Panc1 (cell line): Measurements from ENCODE around the gene CREB5. TPM values are rescaled to one million over a fixed set of nuclear protein-coding genes. Genes with fewer than 3 reads are reported as not detected.

Experiments
- ATAC-seq: fragments of 200-7000 bp; cut with Tn5 transposase; 2 replicates; pipeline ENCODE4 v1.9.1; 2020; ENCODE audit warnings: mild to moderate bottlenecking, moderate library complexity
- BruUV-seq: library from RNA; stranded (reverse); fragments of 400-500 nt; replicated peaks from 2 replicates; lab custom pipeline; 2021; lab: Mats Ljungman, UMichigan
- CTCF ChIA-PET: fragments of 300-600 bp; sonication (Branson Sonifier 250); formaldehyde crosslinking; loops from one replicate; lab custom pipeline; 2022; ENCODE audit warnings: antibody characterized with exemption; lab: Charles Lee
- POLR2A ChIA-PET: fragments of 300-600 bp; sonication (Branson Sonifier 250); formaldehyde crosslinking; loops from one replicate; lab custom pipeline; 2022; ENCODE audit warnings: antibody characterized with exemption; lab: Charles Lee
- DNase-seq: peaks from one replicate; pipeline ENCODE4 v3.0.0-alpha.2; 2010; ENCODE audit warnings: low read depth, low spot score
- H3K27ac ChIP-seq: 2 replicates; pipeline ENCODE4 v1.5.1; 2011; ENCODE audit warnings: mild to moderate bottlenecking, low read length, inconsistent platforms
- H3K27me3 ChIP-seq: fragments of 200-500 bp; sonication (Bioruptor generic); 2 replicates; pipeline ENCODE4 v1.6.0; 2014; ENCODE audit warnings: low read length, inconsistent platforms; ENCODE audit not compliant: control insufficient read depth, insufficient read depth
- H3K36me3 ChIP-seq: fragments of 200-500 bp; sonication (Bioruptor generic); 2 replicates; pipeline ENCODE4 v1.5.1; 2014; ENCODE audit warnings: inconsistent platforms, mild to moderate bottlenecking, low read length, moderate library complexity; ENCODE audit not compliant: control insufficient read depth, insufficient read depth
- H3K4me1 ChIP-seq: 2 replicates; pipeline ENCODE4 v1.5.1; 2011; ENCODE audit warnings: inconsistent platforms, mild to moderate bottlenecking, low read length, moderate library complexity; ENCODE audit not compliant: control insufficient read depth, insufficient read depth
- H3K4me3 ChIP-seq, 2 experiments: 2 replicates each; pipeline ENCODE4 v1.5.1; 2011 to 2012; ENCODE audit warnings: low read depth in 2 of 2, low read length in 2 of 2, mild to moderate bottlenecking in 2 of 2, inconsistent platforms in 1 of 2, moderate library complexity in 1 of 2
- H3K9me3 ChIP-seq: fragments of 200-500 bp; sonication (Bioruptor generic); 2 replicates; pipeline ENCODE4 v1.5.1; 2014; ENCODE audit warnings: low read depth, mild to moderate bottlenecking, inconsistent platforms, low read length, moderate library complexity; ENCODE audit not compliant: control insufficient read depth, insufficient read depth
- POLR2AphosphoS5 ChIP-seq: IDR thresholded peaks from 2 replicates; pipeline ENCODE4 v1.6.1; 2012; ENCODE audit warnings: mild to moderate bottlenecking, low read depth, low read length, moderate library complexity
- SIN3A ChIP-seq: IDR thresholded peaks from 2 replicates; pipeline ENCODE4 v1.6.1; 2012; ENCODE audit warnings: low read depth, mild to moderate bottlenecking, low read length, moderate library complexity, borderline replicate concordance; ENCODE audit not compliant: insufficient read depth
- TCF7L2 ChIP-seq: IDR thresholded peaks from 2 replicates; pipeline ENCODE4 v1.6.1; 2011; ENCODE audit warnings: mild to moderate bottlenecking, low read depth, low read length, inconsistent platforms
- in situ Hi-C: cut with HindIII; loops from 2 replicates; pipeline ENCODE4 v1.10.0; 2016; ENCODE audit warnings: low sequenced_read_pairs, low pct_unique_long_range_greater_than_20kb
- intact Hi-C: fragments of 100-400 bp; cut with micrococcal nuclease; formaldehyde crosslinking; loops from one replicate; pipeline ENCODE4 v1.10.0; 2022; ENCODE audit not compliant: unreplicated experiment
- total RNA-seq: library from RNA; stranded (reverse); gene quantifications from one replicate; pipeline ENCODE4 v1.2.1, GENCODE V29; 2021; ENCODE audit not compliant: unreplicated experiment
- TF ChIP-seq, protein P1 (sequence below), 2 experiments: IDR thresholded peaks; 2 replicates each; pipeline ENCODE4 v1.6.1; 2011 to 2012; ENCODE audit warnings: low read depth in 2 of 2, control low read depth in 1 of 2, low read length in 1 of 2, mild to moderate bottlenecking in 1 of 2, moderate library complexity in 1 of 2; ENCODE audit not compliant: insufficient read depth in 1 of 2
- TF ChIP-seq, protein P2 (sequence below): fragments of 450-650 bp; IDR thresholded peaks from 2 replicates; pipeline ENCODE4 v1.5.1; 2017; ENCODE audit warnings: mild to moderate bottlenecking

Gene CREB5
- total RNA-seq, 1 experiment from 2014 or later: 3.1 TPM

DNA sequence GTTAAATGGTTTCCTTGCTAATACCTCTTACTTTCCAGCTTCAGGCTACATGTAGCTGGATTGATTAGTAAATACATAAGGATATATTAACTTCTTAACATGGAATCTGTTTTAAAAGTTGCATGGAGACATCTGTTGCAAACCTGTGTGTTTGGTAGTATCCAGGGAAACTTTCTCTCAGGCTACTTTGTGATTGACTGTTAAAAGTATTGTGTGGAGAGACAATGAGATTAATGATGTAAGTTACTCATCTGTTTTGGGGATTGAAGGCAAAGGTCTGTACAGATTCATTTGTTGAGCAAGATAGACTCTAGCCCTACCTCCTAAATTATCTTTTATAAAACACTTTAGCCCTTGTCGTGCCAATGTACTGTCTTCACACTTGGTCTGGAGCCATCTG is 6.6 kb downstream of the CREB5 start:
- Histone ChIP-seq H3K27ac (no peak overlapping the region), H3K4me1 (no peaks in the 10 kb centered on the region), H3K36me3 (no peaks in the 10 kb centered on the region), H3K4me3 (no peak overlapping the region), H3K9me3 (no peaks in the 10 kb centered on the region), H3K27me3 (peaks cover 37% of the 10 kb centered on the region)
- in situ Hi-C loops (no loop called here), intact Hi-C loops (no loop called here)
- TF ChIP-seq, protein P1, sequence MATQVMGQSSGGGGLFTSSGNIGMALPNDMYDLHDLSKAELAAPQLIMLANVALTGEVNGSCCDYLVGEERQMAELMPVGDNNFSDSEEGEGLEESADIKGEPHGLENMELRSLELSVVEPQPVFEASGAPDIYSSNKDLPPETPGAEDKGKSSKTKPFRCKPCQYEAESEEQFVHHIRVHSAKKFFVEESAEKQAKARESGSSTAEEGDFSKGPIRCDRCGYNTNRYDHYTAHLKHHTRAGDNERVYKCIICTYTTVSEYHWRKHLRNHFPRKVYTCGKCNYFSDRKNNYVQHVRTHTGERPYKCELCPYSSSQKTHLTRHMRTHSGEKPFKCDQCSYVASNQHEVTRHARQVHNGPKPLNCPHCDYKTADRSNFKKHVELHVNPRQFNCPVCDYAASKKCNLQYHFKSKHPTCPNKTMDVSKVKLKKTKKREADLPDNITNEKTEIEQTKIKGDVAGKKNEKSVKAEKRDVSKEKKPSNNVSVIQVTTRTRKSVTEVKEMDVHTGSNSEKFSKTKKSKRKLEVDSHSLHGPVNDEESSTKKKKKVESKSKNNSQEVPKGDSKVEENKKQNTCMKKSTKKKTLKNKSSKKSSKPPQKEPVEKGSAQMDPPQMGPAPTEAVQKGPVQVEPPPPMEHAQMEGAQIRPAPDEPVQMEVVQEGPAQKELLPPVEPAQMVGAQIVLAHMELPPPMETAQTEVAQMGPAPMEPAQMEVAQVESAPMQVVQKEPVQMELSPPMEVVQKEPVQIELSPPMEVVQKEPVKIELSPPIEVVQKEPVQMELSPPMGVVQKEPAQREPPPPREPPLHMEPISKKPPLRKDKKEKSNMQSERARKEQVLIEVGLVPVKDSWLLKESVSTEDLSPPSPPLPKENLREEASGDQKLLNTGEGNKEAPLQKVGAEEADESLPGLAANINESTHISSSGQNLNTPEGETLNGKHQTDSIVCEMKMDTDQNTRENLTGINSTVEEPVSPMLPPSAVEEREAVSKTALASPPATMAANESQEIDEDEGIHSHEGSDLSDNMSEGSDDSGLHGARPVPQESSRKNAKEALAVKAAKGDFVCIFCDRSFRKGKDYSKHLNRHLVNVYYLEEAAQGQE (IDR thresholded peaks at IDR 0.05; ENCODE audit: insufficient read depth in 1 of 2, low read depth in 2 of 2, low read length in 1 of 2): no peak
- TF ChIP-seq TCF7L2: no peak
- TF ChIP-seq POLR2AphosphoS5: no peak
- TF ChIP-seq, protein P2, sequence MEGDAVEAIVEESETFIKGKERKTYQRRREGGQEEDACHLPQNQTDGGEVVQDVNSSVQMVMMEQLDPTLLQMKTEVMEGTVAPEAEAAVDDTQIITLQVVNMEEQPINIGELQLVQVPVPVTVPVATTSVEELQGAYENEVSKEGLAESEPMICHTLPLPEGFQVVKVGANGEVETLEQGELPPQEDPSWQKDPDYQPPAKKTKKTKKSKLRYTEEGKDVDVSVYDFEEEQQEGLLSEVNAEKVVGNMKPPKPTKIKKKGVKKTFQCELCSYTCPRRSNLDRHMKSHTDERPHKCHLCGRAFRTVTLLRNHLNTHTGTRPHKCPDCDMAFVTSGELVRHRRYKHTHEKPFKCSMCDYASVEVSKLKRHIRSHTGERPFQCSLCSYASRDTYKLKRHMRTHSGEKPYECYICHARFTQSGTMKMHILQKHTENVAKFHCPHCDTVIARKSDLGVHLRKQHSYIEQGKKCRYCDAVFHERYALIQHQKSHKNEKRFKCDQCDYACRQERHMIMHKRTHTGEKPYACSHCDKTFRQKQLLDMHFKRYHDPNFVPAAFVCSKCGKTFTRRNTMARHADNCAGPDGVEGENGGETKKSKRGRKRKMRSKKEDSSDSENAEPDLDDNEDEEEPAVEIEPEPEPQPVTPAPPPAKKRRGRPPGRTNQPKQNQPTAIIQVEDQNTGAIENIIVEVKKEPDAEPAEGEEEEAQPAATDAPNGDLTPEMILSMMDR: no peak
- TF ChIP-seq SIN3A: no peak
- ChIA-PET CTCF (no interaction called here), POLR2A (no interaction called here)
- BruUV-seq: no TSS peak
- ATAC-seq: no peak
- DNase-seq: no peak

DNA sequence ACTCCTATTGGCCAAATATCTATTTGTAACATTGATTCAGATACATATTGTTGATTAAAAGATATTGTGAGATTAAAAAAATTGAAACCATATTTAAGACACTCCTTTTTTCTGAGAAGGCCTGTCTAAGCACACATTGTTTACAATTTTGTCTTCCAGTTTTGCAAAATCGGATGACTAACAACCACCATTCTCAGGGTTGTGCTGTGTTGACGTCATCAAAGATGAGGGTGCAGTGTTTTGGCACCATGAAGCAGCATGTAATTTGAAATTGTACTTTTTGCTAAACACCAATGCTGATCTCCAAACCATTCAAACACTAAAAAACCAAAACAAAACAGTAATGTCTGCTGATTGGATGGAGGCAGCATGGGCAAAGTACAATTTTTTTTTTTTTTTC is 7.4 kb downstream of the CREB5 start:
- no peak for ATAC-seq
- in situ Hi-C loops (no loop called here), intact Hi-C loops (no loop called here)
- BruUV-seq: no TSS peak
- ChIA-PET CTCF (no interaction called here), POLR2A (no interaction called here)
- TF ChIP-seq TCF7L2 (no peak), POLR2AphosphoS5 (no peak), SIN3A (no peak)
- TF ChIP-seq, protein P1 (IDR thresholded peaks at IDR 0.05; ENCODE audit: insufficient read depth in 1 of 2, low read depth in 2 of 2, low read length in 1 of 2): no peak
- TF ChIP-seq, protein P2: no peak
- Histone ChIP-seq H3K9me3 (no peaks in the 10 kb centered on the region), H3K27me3 (peaks cover 32% of the 10 kb centered on the region), H3K27ac (no peak overlapping the region), H3K36me3 (no peaks in the 10 kb centered on the region), H3K4me1 (no peaks in the 10 kb centered on the region), H3K4me3 (no peak overlapping the region)
- no peak for DNase-seq
